GM19328 (cell line): ENCODE data around the gene HSPA4.
"Not testable (repeated sequence)": the region's sequence is repeated elsewhere in the genome, so short reads cannot be mapped to it uniquely, and the experiment has no call there.

Source experiments
- ATAC-seq: cut with Tn5 transposase; IDR thresholded peaks from one replicate; pipeline ENCODE4 v1.9.1; 2021; ENCODE audit warnings: mild to moderate bottlenecking, moderate library complexity; ENCODE audit not compliant: unreplicated experiment

The HSPA4 gene

GRCh38 chr5:133121611-133122150 lies 69.9 kb downstream of the HSPA4 start:
- ATAC-seq, result no peak

- ATAC-seq, result no peak
These were observed 70.9 kb downstream of the HSPA4 start for GRCh38 chr5:133122711-133123110.

- no peak for ATAC-seq
These were observed 71.5 kb downstream of the HSPA4 start for GRCh38 chr5:133123297-133123696.

DNA sequence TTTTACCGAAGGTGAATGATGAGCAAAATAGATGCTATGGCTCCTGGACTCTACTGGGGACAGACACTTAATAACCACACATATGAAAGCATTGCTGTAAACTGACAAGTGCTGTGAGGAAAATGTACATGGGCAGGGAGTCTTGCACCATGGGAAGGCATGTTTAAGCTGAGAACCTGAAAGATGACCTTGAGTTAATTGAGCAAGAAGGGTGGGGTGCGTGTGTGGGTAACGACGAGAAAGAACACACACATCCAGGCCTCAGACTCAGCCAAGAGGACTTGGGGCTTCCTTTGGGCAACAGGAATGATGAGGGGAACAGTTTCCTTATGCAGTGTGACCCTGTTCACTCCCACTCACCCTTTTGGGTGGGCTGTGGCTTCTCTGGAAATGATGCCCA lies 73.1 kb downstream of the HSPA4 start:
- no peak for ATAC-seq

- ATAC-seq, result no peak
These were observed 76.3 kb downstream of the HSPA4 start for GRCh38 chr5:133128066-133128465.

DNA sequence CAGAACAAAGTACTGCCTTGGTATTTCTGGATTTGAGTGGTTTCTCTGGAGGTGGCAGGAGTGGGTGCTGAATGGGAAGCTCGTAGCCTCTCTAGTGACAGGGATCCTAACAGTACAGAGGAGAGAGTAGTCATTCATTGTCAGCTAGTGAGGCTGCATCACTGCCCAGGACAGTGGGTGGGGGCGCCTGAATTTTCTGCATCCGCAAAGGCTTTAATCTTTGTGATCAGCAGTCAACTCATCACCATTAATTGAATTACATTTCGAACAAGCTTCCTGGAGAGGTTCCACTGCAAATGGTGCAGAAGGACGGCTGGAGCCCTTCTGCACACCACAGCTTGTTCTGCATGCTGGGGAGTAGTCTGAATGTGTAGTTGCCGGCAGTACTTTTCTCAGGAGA lies 77.5 kb downstream of the HSPA4 start:
- no peak for ATAC-seq

GRCh38 chr5:133129950-133130349 lies 78.1 kb downstream of the HSPA4 start:
- ATAC-seq, result no peak

GRCh38 chr5:133130387-133131118 lies 78.7 kb downstream of the HSPA4 start:
- no peak for ATAC-seq

DNA sequence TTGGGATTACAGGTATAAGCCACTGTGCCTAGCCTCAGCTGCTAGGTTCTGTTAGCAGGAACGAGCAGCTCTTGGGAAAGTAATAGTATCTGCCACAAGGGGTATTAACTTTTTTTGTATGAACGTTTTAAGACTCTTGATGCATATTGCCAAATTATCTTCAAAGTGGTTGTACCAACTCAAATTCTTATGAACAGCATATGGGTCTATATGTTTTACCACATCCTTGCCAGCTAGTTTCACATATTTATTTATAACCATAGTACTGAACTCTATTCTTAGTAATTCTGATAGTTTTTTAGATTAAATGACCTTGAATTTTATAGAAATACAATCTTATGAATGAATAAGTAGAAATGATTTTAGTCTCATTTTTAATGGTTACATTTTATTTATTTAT lies 80.9 kb downstream of the HSPA4 start:
- no peak for ATAC-seq

DNA sequence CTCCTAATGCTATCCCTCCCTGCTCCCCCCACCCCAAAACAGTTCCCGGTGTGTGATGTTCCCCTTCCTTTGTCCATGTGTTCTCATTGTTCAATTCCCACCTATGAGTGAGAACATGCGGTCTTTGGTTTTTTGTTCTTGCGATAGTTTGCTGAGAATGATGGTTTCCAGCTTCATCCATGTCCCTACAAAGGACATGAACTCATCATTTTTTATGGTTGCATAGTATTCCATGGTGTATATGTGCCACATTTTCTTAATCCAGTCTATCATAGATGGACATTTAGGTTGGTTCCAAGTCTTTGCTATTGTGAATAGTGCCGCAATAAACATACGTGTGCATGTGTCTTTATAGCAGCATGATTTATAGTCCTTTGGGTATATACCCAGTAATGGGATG lies 81.4 kb downstream of the HSPA4 start:
- ATAC-seq, result not testable (repeated sequence)

DNA sequence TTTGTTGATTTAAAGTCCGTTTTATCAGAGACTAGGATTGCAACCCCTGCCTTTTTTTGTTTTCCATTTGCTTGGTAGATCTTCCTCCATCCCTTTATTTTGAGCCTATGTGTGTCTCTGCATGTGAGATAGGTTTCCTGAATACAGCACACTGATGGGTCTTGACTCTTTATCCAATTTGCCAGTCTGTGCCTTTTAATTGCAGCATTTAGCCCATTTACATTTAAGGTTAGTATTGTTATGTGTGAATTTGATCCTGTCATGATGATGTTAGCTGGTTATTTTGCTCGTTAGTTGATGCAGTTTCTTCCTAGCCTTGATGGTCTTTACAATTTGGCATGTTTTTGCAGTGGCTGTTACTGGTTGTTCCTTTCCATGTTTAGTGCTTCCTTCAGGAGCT lies 85.1 kb downstream of the HSPA4 start:
- not testable (repeated sequence) for ATAC-seq

DNA sequence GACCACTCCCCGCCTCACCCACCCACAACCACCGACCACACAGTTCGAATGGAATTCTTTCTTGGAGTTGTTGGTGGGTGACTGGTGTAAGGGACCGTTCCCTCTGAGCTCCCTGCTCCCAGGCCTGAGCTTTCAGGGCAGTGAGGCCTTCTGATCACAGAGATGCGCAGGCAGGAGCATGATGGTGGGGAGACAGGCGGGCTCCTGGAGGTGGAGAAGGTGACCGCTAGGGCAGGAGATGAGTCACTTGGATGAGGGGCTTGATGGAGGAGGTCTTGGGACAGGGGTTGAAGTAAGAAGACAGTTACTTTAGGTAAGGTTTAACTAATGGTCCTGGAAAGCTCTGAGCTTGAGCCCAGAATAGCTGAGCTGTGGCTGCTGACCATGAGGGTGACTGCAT lies 88.5 kb downstream of the HSPA4 start:
- no peak for ATAC-seq

- ATAC-seq, result no peak
These were observed 89.9 kb downstream of the HSPA4 start for GRCh38 chr5:133141746-133142145.

DNA sequence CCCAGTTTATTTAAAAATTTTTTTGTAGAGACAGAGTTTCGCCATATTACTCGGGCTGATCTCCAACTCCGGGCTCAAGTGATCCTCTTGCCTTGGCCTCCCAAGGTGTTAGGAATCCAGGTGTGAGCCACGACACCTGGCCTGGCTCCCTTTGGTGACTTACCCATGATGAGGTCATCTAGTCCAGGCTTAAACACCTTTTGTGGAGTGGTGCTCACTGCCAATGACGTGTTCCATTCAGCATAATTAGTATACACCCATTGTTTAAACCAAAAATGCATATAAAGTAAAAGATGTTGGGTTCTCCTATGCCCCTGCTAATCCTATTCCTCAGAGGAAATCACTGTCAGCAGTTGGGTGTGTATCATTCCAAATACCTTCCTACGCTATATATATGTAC lies 91.0 kb downstream of the HSPA4 start:
- ATAC-seq, result no peak

- ATAC-seq, result no peak
These were observed 92.6 kb downstream of the HSPA4 start for GRCh38 chr5:133144245-133144981.

DNA sequence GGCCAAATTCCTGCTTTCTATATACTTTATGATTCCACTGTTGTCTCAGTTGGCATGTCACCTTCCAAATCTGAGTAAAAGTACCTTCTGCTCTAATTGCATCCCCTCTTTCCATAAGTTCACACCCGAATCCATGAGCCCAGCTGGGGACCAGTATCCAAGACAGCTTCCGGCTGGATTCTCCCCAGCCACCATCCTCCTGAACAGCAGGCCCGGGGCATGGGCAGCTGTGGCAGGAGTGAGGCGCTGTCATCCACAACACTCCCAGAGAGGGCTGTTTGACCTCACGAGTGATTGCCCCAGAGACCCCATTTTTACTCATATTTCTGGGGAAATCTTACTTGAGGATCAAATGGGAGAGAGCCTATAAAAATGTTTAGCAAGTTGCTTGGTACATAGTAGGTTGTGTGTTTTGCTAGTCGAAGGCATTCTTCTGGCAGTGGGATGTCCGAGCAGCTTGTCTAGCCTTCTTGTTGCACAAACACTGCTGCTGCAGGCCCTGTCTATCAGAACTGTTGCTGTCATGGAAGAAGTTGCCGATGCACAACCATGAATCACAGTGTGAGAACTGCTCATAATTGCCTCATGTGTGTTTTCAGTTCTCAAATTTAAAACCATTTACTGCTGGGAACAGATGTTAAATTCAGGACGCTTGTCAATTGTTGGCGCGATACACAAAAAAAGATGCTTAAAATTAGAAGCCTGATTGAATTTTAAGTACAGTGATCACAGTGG lies 93.8 kb downstream of the HSPA4 start:
- no peak for ATAC-seq

- ATAC-seq, result no peak
These were observed 95.6 kb downstream of the HSPA4 start for GRCh38 chr5:133147411-133147810.

GRCh38 chr5:133147815-133148567 lies 96.2 kb downstream of the HSPA4 start:
- no peak for ATAC-seq

DNA sequence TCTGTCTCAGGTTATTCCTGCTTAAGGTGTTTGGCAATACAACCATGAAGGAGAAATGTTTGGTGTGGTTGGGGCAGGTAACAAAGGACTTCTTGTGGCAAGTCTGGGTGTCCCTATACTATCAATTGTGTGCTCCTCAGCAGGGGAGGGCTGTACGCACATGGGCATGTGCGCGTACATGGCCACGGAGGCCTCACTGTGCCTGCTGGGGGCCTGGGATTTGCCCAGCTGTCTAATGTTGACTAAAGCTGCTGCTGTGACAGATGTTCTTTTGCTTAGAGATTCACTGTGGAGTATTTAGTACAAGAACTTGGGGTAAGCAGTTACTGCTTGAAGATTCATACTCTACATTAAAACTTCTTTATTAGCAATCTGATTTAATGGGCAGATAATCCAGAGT lies 97.5 kb downstream of the HSPA4 start:
- no peak for ATAC-seq

DNA sequence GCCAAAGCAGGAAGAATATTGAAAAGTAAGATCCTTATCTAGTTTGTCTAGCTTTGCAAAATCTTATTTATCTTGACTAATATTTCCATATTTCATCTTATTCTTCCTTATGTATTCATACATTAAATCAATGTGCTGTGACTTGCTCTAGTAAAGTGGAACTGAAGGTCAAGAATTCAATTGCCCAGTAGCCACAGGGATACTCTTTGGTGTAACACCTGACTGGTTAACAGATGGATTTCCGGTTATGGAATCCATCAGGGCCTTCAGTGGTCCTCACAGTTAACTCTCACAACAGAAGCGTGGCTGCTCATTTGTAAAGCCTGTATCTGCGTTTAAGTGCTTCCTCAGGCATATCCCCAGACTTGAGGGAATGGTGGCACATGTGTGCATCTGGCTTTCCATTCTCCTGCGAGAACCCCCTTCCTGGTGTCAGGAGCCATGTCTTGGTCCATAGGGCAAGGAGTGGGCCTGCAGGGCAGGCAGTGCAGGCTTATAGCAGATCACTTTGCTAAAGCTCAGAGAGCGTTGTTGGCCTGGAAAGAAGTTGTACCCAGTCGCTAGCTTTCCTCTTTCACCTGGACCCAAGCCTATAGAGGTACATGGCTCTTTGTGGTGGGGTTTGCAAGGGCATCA lies 99.2 kb downstream of the HSPA4 start:
- no peak for ATAC-seq
